IMR-90 (cell line): ENCODE data around the gene FAM83F. TPM values are rescaled to one million over a fixed set of nuclear protein-coding genes. Genes with fewer than 3 reads are reported as not detected.

Experiments used
- ATAC-seq: fragments of 200-7000 bp; cut with Tn5 transposase; 2 replicates; pipeline ENCODE4 v1.9.1; 2020; ENCODE audit warnings: low read depth, mild to moderate bottlenecking, moderate library complexity
- BruUV-seq: library from RNA; stranded (reverse); fragments of 400-500 nt; replicated peaks from 2 replicates; lab custom pipeline; 2021; lab: Mats Ljungman, UMichigan
- CTCF ChIA-PET: fragments of 300-600 bp; formaldehyde crosslinking; extraction: SDS; loops from one replicate; lab custom pipeline; 2021; ENCODE audit warnings: antibody characterized with exemption; lab: Yijun Ruan, JAX
- POLR2A ChIA-PET: fragments of 300-600 bp; sonication (Branson Sonifier 250); formaldehyde crosslinking; loops from one replicate; lab custom pipeline; 2022; ENCODE audit warnings: antibody characterized with exemption; ENCODE audit not compliant: unreplicated experiment; lab: Charles Lee
- DNase-seq: peaks from one replicate; pipeline ENCODE4 v3.0.0; 2013
- H2AFZ ChIP-seq: replicated peaks from 2 replicates; pipeline ENCODE3; 2013; ENCODE audit warnings: low read length, mild to moderate bottlenecking; ENCODE audit not compliant: poor library complexity
- H2AK5ac ChIP-seq: 2 replicates; pipeline ENCODE4 v1.6.1; 2013; ENCODE audit warnings: low read depth, low read length, inconsistent platforms
- H2AK9ac ChIP-seq: replicated peaks from 2 replicates; pipeline ENCODE3; 2013; ENCODE audit warnings: mild to moderate bottlenecking, low read depth, low read length, moderate library complexity; ENCODE audit not compliant: poor library complexity
- H2BK120ac ChIP-seq: 2 replicates; pipeline ENCODE4 v1.6.1; 2013; ENCODE audit warnings: low read depth, low read length, inconsistent platforms
- H2BK15ac ChIP-seq: 3 replicates; pipeline ENCODE4 v1.6.1; 2013; ENCODE audit warnings: low read depth, low read length, inconsistent platforms
- H2BK20ac ChIP-seq: 2 replicates; pipeline ENCODE4 v1.6.1; 2013; ENCODE audit warnings: low read depth, mild to moderate bottlenecking, inconsistent platforms, low read length, moderate library complexity
- H2BK5ac ChIP-seq: 2 replicates; pipeline ENCODE4 v1.6.1; 2013; ENCODE audit warnings: mild to moderate bottlenecking, low read depth, low read length, inconsistent platforms; ENCODE audit not compliant: poor library complexity, severe bottlenecking
- H3K14ac ChIP-seq: replicated peaks from 2 replicates; pipeline ENCODE4 v1.6.1; 2013; ENCODE audit warnings: low read depth, low read length, inconsistent platforms
- H3K18ac ChIP-seq: 2 replicates; pipeline ENCODE4 v1.6.1; 2013; ENCODE audit warnings: low read depth, low read length, control low read depth
- H3K23ac ChIP-seq: 2 replicates; pipeline ENCODE4 v1.6.1; 2013; ENCODE audit warnings: low read depth, low read length, inconsistent platforms
- H3K27ac ChIP-seq: 2 replicates; pipeline ENCODE4 v1.5.1; 2013; ENCODE audit warnings: mild to moderate bottlenecking, control low read depth, low read length; ENCODE audit not compliant: insufficient read depth
- H3K27me3 ChIP-seq: 2 replicates; pipeline ENCODE4 v1.6.1; 2013; ENCODE audit warnings: low read length; ENCODE audit not compliant: control insufficient read depth, insufficient read depth
- H3K36me3 ChIP-seq: 2 replicates; pipeline ENCODE4 v1.6.1; 2013; ENCODE audit warnings: low read length, mixed read lengths; ENCODE audit not compliant: control insufficient read depth, insufficient read depth
- H3K4ac ChIP-seq: 2 replicates; pipeline ENCODE4 v1.6.1; 2013; ENCODE audit warnings: low read depth, low read length, inconsistent platforms
- H3K4me1 ChIP-seq: 2 replicates; pipeline ENCODE4 v1.6.1; 2013; ENCODE audit warnings: low read length, mixed read lengths; ENCODE audit not compliant: control insufficient read depth, insufficient read depth
- H3K4me2 ChIP-seq: 2 replicates; pipeline ENCODE4 v1.6.1; 2013; ENCODE audit warnings: low read depth, mild to moderate bottlenecking, control low read depth, low read length, moderate library complexity
- H3K4me3 ChIP-seq: 2 replicates; pipeline ENCODE4 v1.5.1; 2013; ENCODE audit warnings: low read depth, mild to moderate bottlenecking, control low read depth, low read length, moderate library complexity; ENCODE audit not compliant: insufficient read depth
- H3K56ac ChIP-seq: 2 replicates; pipeline ENCODE4 v1.6.1; 2013; ENCODE audit warnings: low read length, inconsistent platforms; ENCODE audit not compliant: insufficient read depth; ENCODE audit errors: extremely low read depth
- H3K79me1 ChIP-seq, 2 experiments: 2 replicates each; pipeline ENCODE4 v1.6.1; 2013; ENCODE audit warnings: low read length in 2 of 2, inconsistent platforms in 1 of 2, low read depth in 1 of 2
- H3K9ac ChIP-seq: 2 replicates; pipeline ENCODE4 v1.6.1; 2013; ENCODE audit warnings: low read depth, low read length, control low read depth
- H3K9me1 ChIP-seq: 2 replicates; pipeline ENCODE4 v1.6.1; 2013; ENCODE audit warnings: low read length, inconsistent platforms; ENCODE audit not compliant: insufficient read depth
- H3K9me3 ChIP-seq: 2 replicates; pipeline ENCODE4 v1.6.1; 2013; ENCODE audit warnings: low read length; ENCODE audit not compliant: control insufficient read depth, insufficient read depth
- H4K20me1 ChIP-seq: 2 replicates; pipeline ENCODE4 v1.6.1; 2013; ENCODE audit warnings: low read length, inconsistent platforms; ENCODE audit not compliant: insufficient read depth
- H4K5ac ChIP-seq: 2 replicates; pipeline ENCODE4 v1.6.1; 2013; ENCODE audit warnings: mild to moderate bottlenecking, low read depth, low read length, control low read depth
- H4K8ac ChIP-seq, 2 experiments: 2 replicates each; pipeline ENCODE4 v1.6.1; 2013; ENCODE audit warnings: low read depth in 2 of 2, low read length in 2 of 2, control low read depth in 1 of 2, inconsistent platforms in 1 of 2
- H4K91ac ChIP-seq: 2 replicates; pipeline ENCODE4 v1.6.1; 2013; ENCODE audit warnings: low read depth, low read length, inconsistent platforms; ENCODE audit not compliant: insufficient read depth
- BHLHE40 ChIP-seq: fragments of 150-350 bp; IDR thresholded peaks from 2 replicates; pipeline ENCODE4 v1.6.1; 2016; ENCODE audit warnings: mild to moderate bottlenecking, low read depth, low read length
- CEBPB ChIP-seq: IDR thresholded peaks from 2 replicates; pipeline ENCODE4 v1.6.1; 2012; ENCODE audit warnings: low read depth, low read length, improper control_type of control experiment
- ELK1 ChIP-seq: fragments of 150-350 bp; IDR thresholded peaks from 2 replicates; pipeline ENCODE4 v1.6.1; 2016; ENCODE audit warnings: low read depth, mild to moderate bottlenecking, low read length, moderate library complexity, borderline replicate concordance
- FOS ChIP-seq: fragments of 150-350 bp; IDR thresholded peaks from 2 replicates; pipeline ENCODE4 v1.6.1; 2016; ENCODE audit warnings: low read depth, low read length
- MAFK ChIP-seq: IDR thresholded peaks from 2 replicates; pipeline ENCODE4 v1.6.1; 2012; ENCODE audit warnings: low read depth, low read length, improper control_type of control experiment
- POLR2A ChIP-seq: IDR thresholded peaks from 2 replicates; pipeline ENCODE4 v1.6.1; 2012; ENCODE audit warnings: mild to moderate bottlenecking, low read depth, low read length
- RAD21 ChIP-seq: IDR thresholded peaks from 2 replicates; pipeline ENCODE4 v1.6.1; 2012; ENCODE audit warnings: low read length, improper control_type of control experiment
- RCOR1 ChIP-seq: IDR thresholded peaks from 2 replicates; pipeline ENCODE4 v1.6.1; 2012; ENCODE audit warnings: mild to moderate bottlenecking, low read length, improper control_type of control experiment; ENCODE audit not compliant: insufficient replicate concordance
- RFX5 ChIP-seq: IDR thresholded peaks from 2 replicates; pipeline ENCODE4 v1.8.0; 2012; ENCODE audit warnings: low read depth, mild to moderate bottlenecking, low read length, moderate library complexity
- WGBS, 2 experiments: methylation state at CpG; one replicate each; pipeline versions ENCODE4 v1.1.5 to v1.1.7; 2013; ENCODE audit warnings: missing lambda C conversion rate in 2 of 2; ENCODE audit not compliant: insufficient read length in 1 of 2; ENCODE audit errors: extremely low coverage in 2 of 2; 5-methylcytosine and 5-hydroxymethylcytosine counted together
- dilution Hi-C: fragments of 300-500 bp; cut with HindIII; formaldehyde crosslinking; loops from one replicate; pipeline ENCODE4 v1.14.3; 2018; ENCODE audit warnings: low sequenced_read_pairs; ENCODE audit not compliant: unreplicated experiment
- in situ Hi-C: fragments of 300-500 bp; cut with MboI; formaldehyde crosslinking; loops from 3 replicates; pipeline ENCODE4 v1.14.3; 2019; ENCODE audit warnings: low sequenced_read_pairs, inconsistent platforms, mixed read lengths
- intact Hi-C: fragments of 100-400 bp; cut with micrococcal nuclease; formaldehyde crosslinking; loops from 2 replicates; pipeline ENCODE4 v1.10.0; 2022
- polyA plus RNA-seq, 3 experiments: library from polyadenylated mRNA; depleted of rRNA; stranded (reverse); fragments of >200 nt; gene quantifications; 2 replicates each; pipeline ENCODE4 v1.2.3, GENCODE V29; 2012; ENCODE audit warnings: low replicate concordance in 1 of 3
- total RNA-seq: library from RNA; depleted of rRNA; stranded (reverse); fragments of >200 nt; gene quantifications from 2 replicates; pipeline ENCODE4 v1.2.3, GENCODE V29; 2012

FAM83F gene
- total and polyA plus RNA-seq, 2 of the 4 experiments (the other 2 are of a cell fraction): not detected

- no peak overlapping the region for H3K23ac ChIP-seq
- H3K4me2 ChIP-seq: no peak overlapping the region
- H3K27ac ChIP-seq: no peak overlapping the region
- H3K56ac ChIP-seq: no peak overlapping the region
- H2AFZ ChIP-seq: peak overlapping the region; percentile 35
- H4K5ac ChIP-seq: no peak overlapping the region
- no peaks in the 10 kb centered on the region for H3K4me1 ChIP-seq
- H2AK5ac ChIP-seq: no peak overlapping the region
- no peak for ATAC-seq
- H3K18ac ChIP-seq: no peak overlapping the region
- no peak overlapping the region for H3K4ac ChIP-seq
- POLR2A ChIA-PET: no interaction called here
- intact Hi-C loops: no loop called here
- H2AK9ac ChIP-seq: no peak overlapping the region
- H4K20me1 ChIP-seq: no peaks in the 10 kb centered on the region
- H3K9ac ChIP-seq: no peak overlapping the region
- no peak overlapping the region for H2BK15ac ChIP-seq
- H3K9me3 ChIP-seq: no peaks in the 10 kb centered on the region
- in situ Hi-C loops: loop anchor here (5.0 to 25.0 kb wide), 2 partner anchors 490 to 865 kb away; partner anchors contain the start of gene CBX7
- H2BK120ac ChIP-seq: no peak overlapping the region
- H3K36me3 ChIP-seq: no peaks in the 10 kb centered on the region
- no peak for DNase-seq
- peaks cover 61% of the 10 kb centered on the region for H3K27me3 ChIP-seq
- TF ChIP-seq BHLHE40 (no peak), FOS (no peak), RAD21 (no peak), CEBPB (no peak), RCOR1 (no peak), ELK1 (no peak), POLR2A (no peak), MAFK (no peak), RFX5 (no peak)
- CTCF ChIA-PET: no interaction called here
- no TSS peak for BruUV-seq
- 81% methylated on average over 6 of the region's 21 CpGs; no CpG with 5 or more reads in 1 of the 2 experiments for WGBS, 2 experiments
- no peak overlapping the region for H2BK5ac ChIP-seq
- H4K91ac ChIP-seq: no peak overlapping the region
- dilution Hi-C loops: no loop called here
- H4K8ac ChIP-seq: no peak overlapping the region
- H3K14ac ChIP-seq: no peak overlapping the region
- H3K4me3 ChIP-seq: no peak overlapping the region
- H2BK20ac ChIP-seq: no peak overlapping the region
- no peaks in the 10 kb centered on the region for H3K9me1 ChIP-seq
- no peaks in the 10 kb centered on the region for H3K79me1 ChIP-seq
Measured at GRCh38 chr22:40027191-40028097, 32.7 kb downstream of the FAM83F start.
